HG03439 (cell line): ENCODE data around the gene MYO9A.
A peak's percentile ranks its signal among the peaks of the same experiment; 100 is the strongest.
"Not testable (repeated sequence)": the region's sequence is repeated elsewhere in the genome, so short reads cannot be mapped to it uniquely, and the experiment has no call there.

Experiments
- ATAC-seq: cut with Tn5 transposase; IDR thresholded peaks from one replicate; pipeline ENCODE4 v1.9.1; 2021; ENCODE audit warnings: mild to moderate bottlenecking, moderate library complexity; ENCODE audit not compliant: unreplicated experiment

The MYO9A gene

GRCh38 chr15:72139667-72140066 lies 21.7 kb upstream of the MYO9A start:
- ATAC-seq, result no peak

DNA sequence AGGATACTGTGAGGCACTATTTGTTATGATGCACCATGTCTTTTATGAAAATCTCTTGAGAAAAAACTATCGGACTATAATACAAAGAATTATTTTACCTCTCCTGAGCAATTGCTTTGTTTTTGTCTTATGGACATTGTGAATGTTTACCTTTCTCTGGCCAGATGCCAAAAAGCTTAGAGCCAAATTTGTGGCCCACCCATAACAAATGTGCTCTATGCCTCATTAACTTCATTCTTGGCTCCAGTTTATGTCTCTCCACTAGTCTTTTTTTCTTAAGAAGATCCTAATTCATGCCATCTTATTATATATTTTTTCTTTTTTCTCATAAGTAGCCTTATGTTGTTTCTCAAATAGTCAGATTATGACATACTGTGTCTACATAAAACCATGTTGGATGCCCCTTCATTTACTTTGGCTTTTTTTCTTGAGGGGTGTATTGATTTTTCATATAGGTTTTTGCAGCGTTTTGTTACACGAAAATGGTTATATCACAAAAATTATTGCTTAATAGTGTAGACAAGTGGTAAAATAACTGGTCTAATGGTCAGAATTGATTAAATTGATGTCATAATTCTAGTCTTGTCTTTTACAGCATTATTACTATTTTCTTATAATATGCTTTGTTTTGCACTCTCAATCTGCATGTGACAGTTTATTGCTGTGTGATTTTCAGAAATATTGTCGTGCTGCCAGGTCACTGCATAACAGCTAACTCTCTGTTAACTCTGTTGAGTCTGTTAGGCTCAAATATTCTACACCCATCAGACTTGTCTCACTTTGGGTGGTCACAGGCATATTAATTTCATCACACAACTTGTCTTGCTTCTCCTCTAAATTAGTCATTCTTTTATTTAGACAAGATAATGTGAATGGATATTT lies 18.5 kb upstream of the MYO9A start:
- no peak for ATAC-seq

DNA sequence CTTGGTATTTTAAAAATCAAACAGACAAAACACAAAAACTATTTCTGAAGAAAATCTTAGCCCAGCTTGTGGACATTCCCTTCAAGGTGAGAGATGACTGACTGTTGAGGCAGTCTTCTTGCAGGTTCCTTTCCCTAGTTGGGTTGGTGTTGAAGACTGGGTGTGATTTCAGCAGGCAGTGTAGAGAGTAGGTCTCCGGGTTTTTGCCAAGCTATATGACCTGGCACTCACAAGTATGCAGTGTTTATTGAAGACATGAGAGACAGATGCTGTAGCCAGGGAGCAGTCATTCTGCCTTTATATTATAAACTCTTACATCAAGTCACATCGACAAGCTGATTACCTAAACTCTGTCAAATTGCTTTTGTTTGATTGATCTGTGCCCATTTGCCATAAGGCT lies 17.8 kb upstream of the MYO9A start:
- ATAC-seq, result no peak

GRCh38 chr15:72133211-72133610 lies 15.3 kb upstream of the MYO9A start:
- ATAC-seq, result no peak

DNA sequence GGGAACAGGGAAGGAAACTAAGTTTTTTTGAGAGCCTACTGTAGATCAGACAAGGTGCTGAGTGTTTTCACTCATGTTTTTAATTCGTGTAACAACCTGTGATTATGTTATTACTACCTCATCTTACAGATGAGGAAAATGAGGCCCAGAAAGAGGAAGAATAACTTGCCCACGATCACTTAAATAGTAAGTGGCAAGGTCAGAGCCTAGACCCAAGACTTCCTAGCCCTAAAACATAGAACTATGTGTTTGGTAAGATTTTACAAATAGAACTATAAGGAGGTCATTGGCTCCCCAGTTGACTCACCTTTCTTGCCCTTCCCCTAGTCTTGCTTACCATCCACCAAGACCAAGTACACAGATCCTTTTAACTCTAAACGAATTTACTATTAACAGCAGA lies 14.0 kb upstream of the MYO9A start:
- ATAC-seq, result no peak

DNA sequence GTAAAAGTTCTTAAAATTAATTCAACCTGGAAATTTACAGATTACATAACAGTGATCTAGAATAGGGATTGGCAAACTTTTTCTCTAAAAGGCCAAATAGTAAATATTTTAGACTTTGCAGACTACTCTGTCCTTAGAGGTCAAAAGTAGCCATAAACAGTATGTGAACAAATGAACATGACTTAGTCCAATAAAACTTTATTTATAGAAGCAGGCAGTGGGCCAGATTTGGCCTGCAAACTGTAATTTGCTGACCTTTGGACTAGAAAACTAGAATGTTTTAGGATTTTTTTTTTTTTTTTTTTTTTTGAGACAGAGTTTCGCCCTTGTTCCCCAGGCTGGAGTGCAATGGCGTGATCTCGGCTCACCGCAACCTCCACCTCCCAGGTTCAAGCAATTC lies 12.3 kb upstream of the MYO9A start:
- ATAC-seq, result no peak

DNA sequence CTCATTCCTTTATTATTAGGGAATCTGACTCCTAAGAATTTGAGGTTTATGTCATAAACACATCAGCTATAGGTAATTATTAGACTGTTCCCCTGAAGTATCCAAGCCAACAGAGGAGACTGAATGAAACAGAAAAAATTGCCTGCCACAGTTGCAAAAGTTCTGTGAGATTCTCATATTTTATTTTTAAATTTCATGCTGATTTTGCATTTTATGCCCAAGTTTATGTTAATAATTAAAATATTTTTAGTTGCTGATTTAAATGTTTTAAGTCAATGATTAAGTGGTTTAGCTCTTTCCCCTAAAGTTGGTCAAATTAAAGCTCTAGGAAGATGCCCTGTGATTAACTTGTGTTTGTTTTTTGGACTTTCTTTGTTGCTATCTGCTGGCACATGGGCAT lies 10.4 kb upstream of the MYO9A start:
- no peak for ATAC-seq

GRCh38 chr15:72127724-72128322 lies 9.9 kb upstream of the MYO9A start:
- no peak for ATAC-seq

GRCh38 chr15:72124218-72124617 lies 6.3 kb upstream of the MYO9A start:
- no peak for ATAC-seq

DNA sequence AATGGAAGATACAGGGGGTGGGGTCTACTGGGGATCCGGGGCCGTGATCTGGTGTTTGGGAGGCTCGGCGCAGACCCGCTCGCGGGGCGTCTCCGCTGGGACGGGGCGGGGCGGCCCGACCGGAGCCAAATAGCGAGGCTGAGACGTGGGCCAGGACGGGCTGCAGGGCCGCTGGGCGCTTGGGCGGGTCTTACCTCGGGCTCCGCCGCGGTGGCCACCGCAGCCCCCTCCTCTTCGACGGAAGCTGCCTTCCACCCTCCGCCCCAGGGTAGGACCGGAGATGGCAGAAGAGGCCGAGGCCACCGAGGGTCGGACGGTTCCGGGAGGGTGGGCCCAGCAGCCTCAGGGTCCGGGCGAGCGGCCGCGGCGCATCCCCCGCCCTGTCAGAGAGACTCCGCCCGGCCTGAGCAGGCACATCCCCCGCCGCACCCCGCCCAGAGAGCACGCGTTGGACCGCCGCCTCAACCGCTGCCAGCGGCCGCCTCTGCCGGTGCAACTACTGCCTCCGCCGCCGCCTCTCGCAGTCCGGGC lies 399 bp downstream of the MYO9A start:
- ATAC-seq, result peak; percentile 73

GRCh38 chr15:72116731-72117485 lies 1.0 kb downstream of the MYO9A start:
- no peak for ATAC-seq

DNA sequence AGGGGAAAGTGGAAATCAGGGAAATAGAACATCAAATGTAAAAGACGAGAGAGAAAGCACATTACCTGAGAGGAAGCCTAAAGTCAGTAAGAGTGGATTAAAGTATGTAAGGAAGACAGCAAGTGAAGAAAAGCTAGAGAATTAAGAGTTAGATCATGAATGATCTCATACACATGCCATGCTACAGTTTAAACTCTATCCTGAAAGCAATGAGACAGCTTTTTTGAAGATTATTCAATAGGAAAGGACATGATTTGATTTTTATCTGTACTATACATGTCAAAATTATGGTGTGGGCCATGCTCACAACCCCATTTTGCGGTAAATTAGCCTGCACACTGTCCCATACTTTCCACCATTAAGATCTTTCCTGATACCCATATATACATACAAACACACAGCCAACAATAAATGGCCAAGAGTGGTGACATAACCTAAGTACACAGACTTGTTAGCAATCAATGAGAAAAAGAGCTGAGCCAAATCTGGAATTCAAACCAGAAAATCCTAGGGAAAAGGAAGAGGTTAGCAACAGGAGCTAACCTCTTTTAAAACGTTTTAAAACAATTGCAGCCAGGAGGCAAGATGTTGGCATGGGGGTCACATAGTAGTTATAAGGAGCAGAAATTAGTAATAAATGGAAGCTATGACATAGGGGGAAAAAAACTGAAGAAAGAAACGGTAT lies 4.5 kb downstream of the MYO9A start:
- no peak for ATAC-seq

DNA sequence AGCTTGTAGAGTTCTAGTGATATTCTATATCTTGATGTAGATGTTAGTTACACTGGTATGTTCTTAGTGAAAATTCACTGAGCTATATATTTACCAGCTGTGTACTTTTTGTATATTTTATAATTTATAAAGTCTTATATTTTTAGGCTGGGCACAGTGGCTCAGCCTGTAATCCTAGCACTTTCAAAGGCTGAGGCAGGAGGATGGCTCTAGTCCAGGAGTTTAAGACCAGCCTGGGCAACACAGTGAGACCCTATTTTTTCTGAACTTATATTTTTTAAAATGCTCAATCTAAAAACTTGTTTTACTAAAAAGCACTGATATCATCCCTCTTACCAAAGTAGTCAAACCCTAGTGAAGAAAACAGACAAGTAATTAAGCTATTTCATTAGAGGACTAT lies 5.1 kb downstream of the MYO9A start:
- no peak for ATAC-seq

DNA sequence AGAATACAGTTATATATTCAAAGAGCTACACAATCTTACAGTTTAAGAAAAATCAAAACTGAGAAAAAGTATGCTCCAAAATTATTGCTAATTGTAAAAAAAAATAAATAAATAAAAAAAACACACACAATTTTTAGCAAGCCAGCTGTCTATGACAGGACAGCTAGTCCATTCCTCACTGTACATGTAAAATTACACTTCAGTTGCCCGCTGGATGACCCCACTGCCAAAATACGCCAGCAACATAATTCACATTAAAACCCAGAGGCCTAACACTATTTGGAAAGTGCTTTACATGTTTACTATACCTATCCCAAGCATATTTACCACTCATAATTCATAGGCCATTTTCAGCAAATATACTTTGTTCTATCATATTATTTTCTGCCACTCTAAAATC lies 5.8 kb downstream of the MYO9A start:
- no peak for ATAC-seq

DNA sequence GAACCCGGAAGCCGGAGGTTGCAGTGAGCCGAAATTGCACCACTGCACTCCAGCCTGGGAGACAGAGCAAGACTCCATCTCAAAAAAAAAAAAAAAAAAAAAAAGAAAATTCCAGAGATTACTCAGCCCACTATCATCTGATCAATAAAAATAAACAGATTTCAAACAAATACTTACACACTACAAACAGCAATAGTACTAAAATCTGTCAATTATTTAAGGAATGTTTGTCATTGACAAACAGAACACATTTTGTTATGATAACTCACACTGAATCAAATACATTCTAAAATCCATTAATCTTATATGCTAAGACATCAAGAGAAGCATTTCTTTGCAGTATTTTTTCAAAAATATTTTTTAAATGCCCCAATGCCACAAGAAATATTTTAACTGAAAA lies 7.6 kb downstream of the MYO9A start:
- no peak for ATAC-seq

- no peak for ATAC-seq
Measured at GRCh38 chr15:72106068-72106467, 11.9 kb downstream of the MYO9A start.

GRCh38 chr15:72105111-72105510 lies 12.8 kb downstream of the MYO9A start:
- no peak for ATAC-seq

DNA sequence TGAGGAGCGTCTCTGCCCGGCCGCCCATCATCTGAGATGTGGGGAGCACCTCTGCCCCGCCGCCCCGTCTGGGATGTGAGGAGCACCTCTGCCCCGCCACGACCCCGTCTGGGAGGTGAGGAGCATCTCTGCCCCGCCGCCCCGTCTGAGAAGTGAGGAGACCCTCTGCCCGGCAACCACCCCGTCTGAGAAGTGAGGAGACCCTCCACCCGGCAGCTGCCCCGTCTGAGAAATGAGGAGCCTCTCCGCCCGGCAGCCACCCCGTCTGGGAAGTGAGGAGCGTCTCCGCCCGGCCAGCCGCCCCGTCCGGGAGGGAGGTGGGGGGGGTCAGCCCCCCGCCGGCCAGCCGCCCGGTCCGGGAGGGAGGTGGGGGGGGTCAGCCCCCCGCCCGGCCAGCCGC lies 17.4 kb downstream of the MYO9A start:
- not testable (repeated sequence) for ATAC-seq

GRCh38 chr15:72099155-72099554 lies 18.8 kb downstream of the MYO9A start:
- no peak for ATAC-seq

- ATAC-seq, result no peak
Measured at GRCh38 chr15:72098040-72098439, 19.9 kb downstream of the MYO9A start.

DNA sequence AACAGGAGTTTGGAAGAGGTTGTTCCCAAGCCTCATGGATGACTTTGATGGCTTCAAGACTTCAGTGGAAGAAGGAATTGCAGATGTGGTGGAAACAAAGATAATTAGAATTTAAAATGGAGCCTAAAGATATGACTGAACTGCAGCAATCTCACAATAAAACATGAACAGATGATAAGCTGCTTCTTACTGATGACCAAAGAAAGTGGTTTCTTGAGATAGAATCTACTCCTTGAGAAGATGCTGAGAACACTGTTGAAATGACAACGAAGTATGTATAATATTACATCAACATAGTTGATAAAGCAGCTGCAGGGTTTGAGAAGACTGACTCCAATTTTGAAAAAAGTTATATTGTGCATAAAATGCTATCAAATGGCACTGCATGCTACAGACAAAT lies 21.2 kb downstream of the MYO9A start:
- no peak for ATAC-seq
